GM18907 (cell line): ENCODE results near the gene SPCS2.

ENCODE experiments used
- ATAC-seq: cut with Tn5 transposase; IDR thresholded peaks from one replicate; pipeline ENCODE4 v1.9.1; 2021; ENCODE audit warnings: mild to moderate bottlenecking, moderate library complexity; ENCODE audit not compliant: unreplicated experiment

SPCS2 gene

DNA sequence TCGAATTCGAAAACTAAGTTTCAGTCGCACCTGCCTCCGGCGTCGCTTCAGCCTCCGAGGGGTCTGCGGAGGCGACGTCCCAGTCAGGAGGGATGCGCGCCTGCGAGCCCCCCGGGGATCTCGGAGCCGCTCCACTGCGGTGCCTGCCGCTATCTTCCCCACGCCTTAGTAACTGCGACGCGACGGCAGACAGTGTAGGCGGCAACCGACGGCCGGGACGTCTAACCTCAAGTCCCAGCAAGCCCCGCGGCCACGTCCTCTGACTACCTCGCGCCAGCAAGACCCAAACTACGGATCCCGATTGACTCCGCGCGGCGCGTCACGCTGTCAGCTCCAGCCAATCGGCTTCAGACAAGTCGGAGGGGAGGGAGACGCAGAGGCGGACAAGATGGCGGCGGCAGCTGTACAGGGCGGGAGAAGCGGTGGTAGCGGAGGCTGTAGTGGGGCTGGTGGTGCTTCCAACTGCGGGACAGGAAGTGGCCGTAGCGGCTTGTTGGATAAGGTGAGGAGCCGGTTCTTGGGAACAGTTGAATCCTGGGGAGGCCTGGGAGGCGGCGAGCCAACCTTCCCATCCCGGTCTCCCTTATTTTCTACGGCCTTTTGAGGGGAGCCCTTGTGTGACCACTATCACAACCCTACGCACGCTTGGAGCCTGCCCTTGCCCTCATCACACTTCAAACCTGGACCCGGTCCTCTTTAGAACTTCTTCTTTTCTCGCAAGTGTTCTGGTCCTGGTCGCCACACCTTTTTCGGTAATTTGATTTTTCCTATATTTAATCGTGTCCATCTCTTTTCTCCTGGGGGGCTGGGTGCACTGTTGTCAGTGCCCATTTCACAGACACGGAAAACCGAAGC lies at the start of gene SPCS2, which contains the start of gene XRRA1:
Gene SPCS2 (plus strand): TSS at position 369 of the 855 bp plus-strand sequence. CDS start 20 bp downstream, at position 389.
Gene XRRA1 (minus strand): TSS at position 194 of the 855 bp plus-strand sequence. CDS start 8,213 bp downstream, outside the sequence.
- ATAC-seq, result peak; percentile 93

DNA sequence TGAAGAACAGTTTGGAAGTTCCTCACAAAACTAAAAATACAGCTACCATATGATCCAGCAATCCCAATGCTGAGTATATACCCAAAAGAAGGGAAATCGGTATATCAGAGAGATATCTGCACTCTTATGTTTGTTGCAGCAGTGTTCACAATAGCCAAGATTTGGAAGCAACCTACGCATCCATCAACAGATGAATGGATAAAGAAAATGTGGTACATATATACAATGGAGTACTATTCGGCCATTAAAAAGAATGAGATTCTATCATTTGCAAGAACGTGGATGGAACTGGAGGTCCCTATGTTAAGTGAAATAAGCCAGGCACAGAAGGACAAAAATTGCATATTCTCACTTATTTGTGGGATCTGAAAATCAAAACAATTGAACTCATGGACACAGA lies 46.7 kb upstream of the SPCS2 start:
- ATAC-seq, result no peak

GRCh38 chr11:74905326-74905725 lies 43.7 kb upstream of the SPCS2 start:
- no peak for ATAC-seq

GRCh38 chr11:74909385-74909784 lies 39.7 kb upstream of the SPCS2 start:
- no peak for ATAC-seq

DNA sequence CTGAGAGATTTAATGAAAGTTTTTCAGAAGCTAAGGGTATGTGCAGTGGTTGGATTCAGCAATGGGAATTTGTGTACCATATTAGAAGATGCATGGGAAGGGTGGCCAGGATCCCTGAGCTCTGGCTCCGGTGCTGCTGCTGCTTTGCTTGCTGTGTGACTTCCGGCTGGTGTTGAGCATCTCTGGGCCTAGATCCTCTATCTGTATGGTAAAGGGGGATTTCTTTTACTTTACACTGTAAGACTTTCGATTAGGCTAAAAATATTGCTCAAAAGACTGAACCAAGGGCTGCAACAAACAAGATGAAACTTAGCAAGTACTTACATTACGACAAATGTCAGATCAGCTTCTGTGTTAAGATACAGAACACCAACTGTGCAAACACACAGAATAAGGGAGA lies 39.3 kb upstream of the SPCS2 start:
- no peak for ATAC-seq

GRCh38 chr11:74923125-74923524 lies 25.9 kb upstream of the SPCS2 start:
- no peak for ATAC-seq

DNA sequence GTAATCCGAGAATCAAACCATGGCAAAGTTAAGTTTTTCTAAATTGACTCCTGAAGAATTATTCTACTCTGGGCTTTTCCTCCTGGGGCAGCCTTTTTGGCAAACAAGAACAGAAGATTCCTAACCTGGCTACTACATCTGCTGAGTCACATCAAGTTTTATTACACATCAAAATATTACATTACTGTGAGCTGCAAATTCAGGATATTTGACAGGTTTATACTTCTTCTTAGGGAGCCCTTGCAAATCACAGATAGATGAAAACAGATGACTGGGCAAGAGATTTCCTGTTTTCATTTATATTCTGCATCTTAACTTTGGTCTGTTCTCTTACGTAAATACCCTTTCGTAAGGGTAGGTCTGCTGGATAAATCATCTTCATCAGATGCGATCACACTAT lies 23.8 kb upstream of the SPCS2 start:
- ATAC-seq, result no peak

GRCh38 chr11:74926304-74927030 lies 22.6 kb upstream of the SPCS2 start:
- ATAC-seq, result no peak

DNA sequence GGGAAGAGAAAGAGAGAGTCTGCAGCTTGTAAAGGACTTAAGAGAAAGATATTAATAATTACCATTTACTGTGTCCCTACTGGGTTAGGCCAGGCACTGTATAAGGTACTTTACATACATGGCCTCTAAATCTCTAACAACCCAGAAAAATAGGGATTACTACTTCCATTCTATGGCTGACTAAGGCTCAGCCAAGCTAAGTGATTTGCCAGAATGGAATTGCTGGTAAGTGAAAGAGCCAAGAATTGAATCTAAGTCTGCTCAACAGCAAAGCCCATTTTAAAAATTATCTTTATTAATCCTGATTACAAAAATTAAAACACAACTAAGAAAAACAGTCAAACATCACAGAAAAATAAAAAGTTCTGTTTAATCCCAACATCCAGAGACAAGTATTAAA lies 21.6 kb upstream of the SPCS2 start:
- ATAC-seq, result no peak

- ATAC-seq, result peak; percentile 68
Measured at GRCh38 chr11:74929431-74930363, 19.4 kb upstream of the SPCS2 start.

DNA sequence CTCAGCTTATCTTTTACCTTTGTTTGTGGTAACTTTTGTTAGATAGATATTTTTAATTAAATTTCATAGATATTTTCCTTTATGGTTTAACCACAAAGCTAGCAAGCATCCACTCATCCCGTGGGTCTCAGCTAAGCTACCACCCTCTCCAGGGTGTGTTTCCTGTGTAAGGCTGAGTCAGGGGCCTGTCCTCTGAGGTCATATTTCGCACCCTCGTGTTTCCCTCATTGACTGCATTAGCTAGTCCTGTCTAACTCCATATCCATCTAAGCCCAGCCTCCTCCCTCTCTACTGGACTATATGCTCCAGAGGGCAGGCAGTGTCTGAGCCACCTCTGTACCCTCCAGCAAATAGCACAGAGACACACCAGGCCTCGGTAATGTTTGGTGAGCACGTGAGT lies 16.9 kb upstream of the SPCS2 start:
- no peak for ATAC-seq

GRCh38 chr11:74932797-74933196 lies 16.3 kb upstream of the SPCS2 start:
- ATAC-seq, result no peak

GRCh38 chr11:74933765-74934164 lies 15.3 kb upstream of the SPCS2 start:
- no peak for ATAC-seq

GRCh38 chr11:74935285-74935684 lies 13.8 kb upstream of the SPCS2 start:
- no peak for ATAC-seq

DNA sequence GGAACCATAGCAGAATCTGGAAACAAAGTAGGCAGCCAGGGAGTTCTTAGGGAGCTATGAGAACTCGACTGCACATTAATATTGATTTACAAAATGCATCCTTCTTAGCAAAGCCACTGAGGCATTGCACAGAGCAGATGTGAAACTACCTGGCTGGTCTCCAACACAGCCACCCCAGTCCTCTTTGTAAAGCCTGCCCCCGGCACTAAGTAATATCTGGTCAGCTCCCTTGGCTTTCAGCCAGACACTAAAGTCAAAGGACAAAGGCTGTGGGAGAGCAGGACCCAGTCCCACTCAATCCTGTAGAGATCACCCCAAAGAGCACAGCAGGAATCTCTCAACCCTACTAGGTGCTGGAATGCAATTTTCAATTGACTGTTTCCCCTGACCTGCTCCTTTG lies 13.0 kb upstream of the SPCS2 start:
- ATAC-seq, result no peak

GRCh38 chr11:74936976-74937375 lies 12.1 kb upstream of the SPCS2 start:
- no peak for ATAC-seq

- ATAC-seq, result no peak
Measured at GRCh38 chr11:74937696-74938475, 11.2 kb upstream of the SPCS2 start.

DNA sequence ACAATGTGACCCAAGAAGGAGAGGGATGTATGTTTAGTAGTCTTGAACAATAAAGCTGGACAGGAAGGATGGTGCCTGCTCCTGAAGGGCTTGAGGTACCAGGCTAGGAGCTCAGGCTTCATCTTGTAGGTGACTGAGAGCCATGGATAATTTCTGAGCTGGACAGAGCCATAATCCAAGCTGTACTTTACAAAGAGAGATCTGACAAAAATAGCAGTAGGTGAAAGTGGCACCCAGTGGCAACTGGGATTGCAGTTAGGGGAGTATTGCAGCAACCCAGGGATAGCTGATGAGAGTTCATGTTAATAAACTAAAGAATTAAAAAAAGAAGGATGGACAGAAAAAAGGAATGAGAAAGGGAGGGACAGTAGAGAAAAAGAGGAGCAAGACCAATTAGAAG lies 7.6 kb upstream of the SPCS2 start:
- ATAC-seq, result no peak

- ATAC-seq, result no peak
Measured at GRCh38 chr11:74942073-74942759, 6.8 kb upstream of the SPCS2 start.

- peak; percentile 5 for ATAC-seq
Measured at GRCh38 chr11:74948546-74948897, 544 bp upstream of the SPCS2 start.
